HG03039 (cell line): ENCODE measurements around the gene SYT6.

Source experiments
- ATAC-seq: cut with Tn5 transposase; IDR thresholded peaks from one replicate; pipeline ENCODE4 v1.9.1; 2021; ENCODE audit warnings: mild to moderate bottlenecking, moderate library complexity; ENCODE audit not compliant: unreplicated experiment

Gene SYT6

DNA sequence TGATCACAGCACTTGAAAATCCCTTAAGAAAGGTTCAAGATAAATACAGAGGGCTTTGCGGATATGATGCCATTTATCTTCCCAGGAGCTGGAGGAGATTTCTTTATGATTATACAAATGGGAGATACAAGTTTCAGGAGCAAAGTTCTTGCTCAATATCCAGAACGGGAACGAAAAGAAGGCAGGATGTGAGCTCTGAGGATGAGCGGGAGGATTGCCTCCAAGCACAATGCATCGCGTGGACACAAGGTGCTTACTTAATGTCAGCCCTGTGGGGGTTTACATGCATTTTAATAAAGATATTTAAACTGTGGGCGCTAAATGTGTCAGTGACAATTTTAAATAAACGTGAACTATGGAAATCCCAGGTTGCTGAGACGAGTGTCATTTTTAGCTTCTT lies 59.0 kb downstream of the SYT6 start:
- ATAC-seq: no peak

- ATAC-seq: no peak
Observed at GRCh38 chr1:114094363-114094634, 59.4 kb downstream of the SYT6 start.

DNA sequence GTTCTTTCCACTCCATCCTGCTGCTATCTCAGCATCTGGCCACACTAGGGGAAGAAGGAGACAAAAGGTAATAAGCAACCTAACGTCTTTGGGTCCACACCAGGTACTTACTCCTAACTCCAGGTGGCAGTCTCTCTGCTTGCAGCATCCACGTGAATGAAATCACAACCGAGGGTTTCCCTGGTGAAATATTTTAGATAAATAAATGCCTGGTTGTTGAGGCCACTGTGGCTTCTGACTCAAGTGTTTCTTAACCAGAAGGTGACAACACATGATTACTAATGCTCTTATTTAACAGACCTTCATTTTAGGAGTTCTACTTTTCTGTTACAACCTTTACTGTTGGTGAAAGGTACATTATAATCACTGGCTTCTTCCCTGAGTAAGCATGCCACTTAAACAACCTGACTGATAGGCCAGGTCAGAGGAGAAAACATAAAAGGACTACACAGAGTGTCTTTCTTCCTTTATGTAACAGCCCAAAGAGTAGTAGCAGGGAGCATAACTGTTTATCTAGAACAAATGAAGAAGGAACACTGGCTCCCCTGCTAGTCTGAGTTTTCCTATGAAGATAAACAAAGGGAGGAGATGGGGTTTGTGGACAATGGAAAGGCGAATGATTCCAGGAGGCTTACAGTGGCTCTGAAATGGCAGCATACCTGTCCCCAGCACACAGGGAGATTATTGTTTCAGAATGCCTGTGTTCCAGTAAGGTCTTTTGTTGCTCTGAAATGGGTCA lies 59.9 kb downstream of the SYT6 start:
- ATAC-seq: no peak

DNA sequence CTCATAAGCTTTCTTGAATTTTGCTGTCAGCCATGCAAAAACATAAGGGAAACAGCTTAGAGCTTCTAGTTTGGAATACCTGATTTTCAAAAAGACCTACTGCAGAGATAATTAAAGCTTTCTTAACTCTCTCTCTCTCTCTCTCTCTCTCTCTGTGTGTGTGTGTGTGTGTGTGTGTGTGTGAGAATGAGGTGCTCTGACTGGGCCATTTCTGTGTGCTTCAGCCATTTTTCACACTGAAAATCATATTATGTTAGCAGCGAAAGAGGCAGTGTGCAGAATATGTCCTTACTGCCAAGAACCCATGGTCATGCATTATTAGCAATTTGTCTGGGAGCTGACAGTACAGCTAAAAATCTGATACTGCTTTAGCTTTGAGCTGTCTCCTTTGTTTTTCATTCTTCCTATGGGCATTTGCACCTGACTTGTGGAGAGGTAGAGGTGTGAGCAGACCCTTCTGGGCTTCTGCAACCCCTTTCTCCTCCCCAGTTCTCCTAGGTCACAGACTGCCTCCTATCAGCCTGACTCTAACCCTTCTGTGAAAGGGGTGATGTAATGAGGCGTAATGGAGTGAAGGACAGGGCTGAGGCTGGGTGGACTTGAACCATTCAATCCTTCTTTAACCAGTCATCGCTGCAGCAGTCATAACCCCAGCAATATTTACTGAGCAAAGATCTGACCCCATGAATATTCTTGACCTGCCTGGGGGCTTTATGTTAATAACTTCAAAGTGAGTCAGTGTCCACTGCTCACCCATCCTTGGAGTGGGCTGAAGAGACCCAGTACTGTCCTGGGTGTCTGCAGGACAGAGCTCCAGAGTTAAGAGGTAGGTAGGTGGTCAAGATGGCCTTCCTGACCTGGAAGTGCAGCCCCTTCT lies 61.2 kb downstream of the SYT6 start:
- no peak for ATAC-seq

- no peak for ATAC-seq
Observed at GRCh38 chr1:114091711-114092110, 62.0 kb downstream of the SYT6 start.

DNA sequence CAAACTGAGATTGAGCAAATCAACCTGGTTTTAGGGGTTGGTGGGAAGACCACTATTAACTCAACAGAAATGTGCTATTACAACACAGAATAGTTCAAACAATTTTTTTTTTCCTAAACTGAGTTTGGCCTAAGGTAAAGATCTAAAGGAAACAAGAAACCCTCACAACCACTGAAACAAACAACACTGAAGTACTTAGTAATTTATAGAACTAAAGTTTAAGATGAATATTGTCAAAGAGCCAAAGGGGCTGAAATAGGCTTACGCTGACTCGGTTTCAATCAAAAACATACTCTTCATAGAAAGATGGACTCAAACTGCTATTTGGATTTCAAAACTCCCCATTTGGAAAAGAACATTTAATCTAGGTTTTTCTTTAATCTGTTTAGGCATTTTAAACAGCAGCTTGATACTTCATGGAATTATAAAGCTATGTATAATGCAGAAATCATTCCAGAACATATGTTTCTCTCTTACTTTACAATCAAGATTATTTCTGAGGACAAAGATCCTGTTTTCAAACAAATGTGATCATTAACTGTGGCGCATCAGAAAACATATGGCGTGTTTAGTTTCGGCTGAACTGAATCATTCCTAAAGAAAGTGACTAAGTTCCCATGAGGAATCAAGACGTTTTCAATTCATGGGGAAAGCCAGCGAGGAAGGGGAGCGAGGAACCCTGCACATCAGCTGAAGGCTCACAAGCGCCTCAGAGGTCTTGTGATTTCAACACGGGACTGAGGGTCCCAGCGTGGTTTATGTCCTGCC lies 62.7 kb downstream of the SYT6 start:
- ATAC-seq: no peak

- no peak for ATAC-seq
Observed at GRCh38 chr1:114089502-114090138, 64.0 kb downstream of the SYT6 start.

GRCh38 chr1:114088392-114089299 lies 65.0 kb downstream of the SYT6 start:
- ATAC-seq: no peak

- no peak for ATAC-seq
Observed at GRCh38 chr1:114087495-114087894, 66.2 kb downstream of the SYT6 start.

- no peak for ATAC-seq
Observed at GRCh38 chr1:114086601-114087368, 66.9 kb downstream of the SYT6 start.

GRCh38 chr1:114082867-114083585 lies 70.6 kb downstream of the SYT6 start:
- ATAC-seq: no peak

GRCh38 chr1:114082304-114082630 lies 71.4 kb downstream of the SYT6 start:
- ATAC-seq: no peak

DNA sequence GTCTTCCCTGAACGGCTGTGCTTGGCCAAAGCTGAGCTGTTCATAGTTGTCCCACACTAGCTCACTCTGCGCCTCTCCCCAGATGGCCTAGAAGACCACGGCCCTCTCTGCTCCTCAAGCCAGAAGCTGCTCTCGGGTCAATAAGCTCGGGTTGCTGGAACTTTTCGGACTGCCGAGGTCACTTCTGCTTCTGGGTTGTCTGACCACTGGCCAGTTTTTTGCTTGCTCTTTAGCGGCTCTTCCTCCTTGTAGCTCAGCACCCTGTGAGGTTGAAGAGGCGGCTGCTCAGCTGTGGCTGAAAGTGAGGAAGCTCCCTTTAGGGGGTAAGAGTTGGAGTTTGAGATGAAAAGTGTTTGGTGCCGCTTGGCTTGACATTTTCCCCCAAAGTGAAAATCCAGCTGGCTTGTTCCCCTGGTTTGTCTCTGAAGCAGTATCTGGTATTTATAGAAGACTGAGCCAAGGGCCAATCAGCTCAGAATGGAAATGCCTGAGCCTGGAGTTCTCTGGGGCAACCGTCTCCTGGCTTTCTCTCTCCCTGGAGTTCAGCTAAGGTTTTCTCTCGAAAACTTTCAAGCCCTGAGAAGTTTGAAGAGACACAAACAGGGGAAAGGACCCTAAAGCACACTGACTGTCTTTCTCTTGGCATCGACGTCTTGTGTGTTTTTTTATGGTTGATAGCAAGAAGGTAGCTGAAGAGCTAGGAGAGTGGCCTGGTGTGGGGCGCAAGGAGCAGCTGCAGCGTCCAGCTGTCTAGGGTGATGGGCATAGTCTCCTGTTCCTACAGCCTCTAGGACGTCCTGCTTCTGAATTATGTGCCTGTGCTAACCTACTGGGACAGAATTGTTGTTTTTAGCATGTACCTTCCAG lies 72.0 kb downstream of the SYT6 start:
- no peak for ATAC-seq

DNA sequence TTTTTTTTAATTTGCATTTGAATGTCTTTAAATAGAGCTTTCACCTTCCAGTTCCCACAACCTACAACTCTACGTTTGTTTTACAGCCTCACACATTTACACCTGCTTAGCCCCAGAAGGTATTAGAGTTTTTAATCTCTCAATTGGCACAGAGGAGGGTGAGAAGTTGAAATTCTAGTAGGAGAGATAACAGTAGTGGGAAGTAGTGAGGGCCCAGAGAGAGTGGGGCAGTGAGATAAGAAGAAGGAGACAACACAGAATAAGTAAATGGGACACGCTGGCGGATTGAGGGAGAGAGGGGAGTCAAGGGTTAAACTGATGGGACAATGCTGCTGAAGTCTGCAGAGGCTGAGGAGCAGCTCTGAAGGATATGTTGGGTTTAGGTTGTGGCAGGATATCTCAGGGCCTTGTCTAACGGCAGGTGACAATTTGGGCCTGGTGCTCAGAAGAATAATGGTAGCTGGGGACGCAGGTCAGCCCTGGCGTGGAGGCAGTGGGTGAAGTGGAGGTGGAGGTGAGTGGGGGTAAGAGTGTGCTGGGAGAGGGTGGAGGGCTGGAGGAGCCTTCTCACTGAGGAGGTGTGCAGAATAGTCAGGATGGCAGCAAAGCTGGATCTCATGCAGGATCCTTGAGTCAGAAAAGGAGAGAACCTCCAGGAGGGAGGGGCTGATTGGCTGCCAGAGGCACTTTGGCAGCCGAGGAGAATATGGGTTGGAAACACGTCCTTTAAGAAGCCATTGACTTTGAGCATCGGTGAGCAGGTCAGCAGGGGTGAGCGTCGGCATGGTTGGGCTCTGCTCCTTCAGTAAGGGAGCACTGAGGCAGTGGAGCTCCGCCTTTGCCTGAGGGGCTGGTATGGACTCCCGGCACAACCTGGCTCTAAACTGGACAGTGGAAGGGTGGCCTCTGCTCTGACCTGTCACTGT lies 72.9 kb downstream of the SYT6 start:
- no peak for ATAC-seq

DNA sequence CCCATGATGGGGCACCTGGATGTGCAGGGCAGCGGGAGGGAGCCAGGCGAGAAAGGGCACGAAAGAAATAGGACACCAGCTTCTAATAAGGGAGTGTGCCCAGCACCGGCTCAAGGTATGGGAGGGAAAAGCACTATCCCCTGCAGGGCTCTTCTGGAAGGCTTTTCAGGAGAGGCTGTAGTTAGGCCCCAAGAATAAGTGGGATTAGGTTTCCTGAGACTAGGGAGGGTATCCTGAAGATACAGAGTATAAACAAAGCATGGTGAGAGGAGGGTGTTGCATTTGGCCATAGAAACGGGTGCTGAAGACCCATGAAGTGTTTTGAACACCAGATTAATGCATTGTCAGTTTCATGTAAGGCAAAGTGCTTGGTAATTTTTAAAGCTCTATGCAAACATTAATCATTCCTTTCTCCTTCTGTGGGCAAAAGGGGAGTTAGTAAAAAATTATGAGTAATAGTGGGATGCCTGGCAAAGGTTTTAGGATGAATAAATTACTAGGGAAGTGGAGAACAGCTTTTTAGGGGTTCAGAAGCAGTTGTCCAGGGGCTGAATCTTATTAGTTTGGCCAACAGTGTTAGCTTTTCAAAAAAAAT lies 74.0 kb downstream of the SYT6 start:
- no peak for ATAC-seq

DNA sequence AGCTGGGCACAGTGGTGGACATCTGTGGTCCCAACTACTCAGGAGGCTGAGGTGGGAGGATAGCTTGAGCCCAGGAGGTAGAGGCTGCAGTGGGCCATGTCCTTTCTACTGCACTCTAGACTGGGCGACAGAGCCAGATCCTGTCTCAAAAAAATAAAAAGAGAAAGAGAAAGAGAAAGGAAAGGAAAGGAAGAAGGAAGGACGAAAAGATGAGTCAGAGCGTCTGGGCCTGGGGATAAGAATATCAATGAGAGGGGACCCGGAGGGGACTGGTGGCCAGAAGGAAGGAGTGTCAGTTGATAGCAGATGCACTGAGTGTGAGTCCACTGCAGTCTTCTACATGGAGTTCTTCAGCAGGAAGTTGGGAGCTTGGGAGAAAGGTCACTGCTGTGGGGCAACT lies 75.6 kb downstream of the SYT6 start:
- ATAC-seq: no peak

DNA sequence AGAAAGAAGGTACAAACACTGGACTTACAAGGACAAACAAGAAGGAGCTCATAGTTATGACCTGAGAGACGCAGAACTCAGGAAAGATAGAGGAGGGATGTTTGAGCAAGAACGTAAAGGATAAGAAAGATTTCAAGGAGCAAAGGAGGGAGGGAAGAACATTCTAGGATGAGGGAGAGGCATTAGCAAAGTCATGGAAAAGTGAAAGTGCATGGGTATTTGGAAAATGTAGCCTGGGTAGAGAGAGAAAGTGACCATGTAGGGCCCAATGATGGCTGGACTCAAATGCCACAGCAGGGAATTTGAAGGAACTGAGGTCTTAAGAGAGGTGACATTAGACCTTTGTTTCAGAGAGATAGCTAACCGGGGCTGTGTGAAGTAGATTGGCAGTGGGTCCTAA lies 76.5 kb downstream of the SYT6 start:
- ATAC-seq: no peak
